ENCODE measurements around the gene MLPH.

The MLPH gene

GRCh38 chr2:237577956-237578870, 91.2 kb downstream of the MLPH start:
- H3K4me2 ChIP-seq (ENCODE audit: insufficient read depth, low read length, poor library complexity, severe bottlenecking), result no peak overlapping the region
- H3K36me3 ChIP-seq (replicated peaks in 1 of 2; ENCODE audit: control insufficient read depth in 2 of 2, insufficient read depth in 2 of 2, low read length in 2 of 2), result no peaks in the 10 kb centered on the region

DNA sequence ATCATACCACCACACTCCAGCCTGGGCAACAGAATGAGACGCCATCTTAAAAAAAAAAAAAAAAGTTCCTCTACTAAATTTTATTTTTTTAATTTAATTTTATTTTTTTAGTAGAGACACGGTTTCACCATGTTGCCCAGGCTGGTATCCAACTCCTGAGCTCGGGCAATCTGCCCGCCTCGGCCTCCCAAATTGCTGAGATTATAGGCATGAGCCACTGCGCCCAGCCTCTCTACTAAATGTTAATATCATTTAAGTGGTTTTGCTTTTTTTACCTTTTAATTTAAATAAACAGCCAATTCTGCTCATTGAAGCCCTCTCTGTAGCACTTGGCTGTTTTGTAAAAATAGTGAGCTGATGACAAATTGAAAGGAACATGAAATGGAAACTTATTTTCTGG, 94.3 kb downstream of the MLPH start:
- no peak overlapping the region for H2AFZ ChIP-seq (ENCODE audit: low read length)
- WGBS, 2 donors (ENCODE audit: extremely low coverage in 2 of 2, insufficient read length in 2 of 2, insufficient replicate concordance in 1 of 2), result no CpG with 5 or more reads among the region's 6 CpGs

More at GRCh38 chr2:237577956-237578870, 91.2 kb downstream of the MLPH start:
- no peak overlapping the region for H4K8ac ChIP-seq (ENCODE audit: low read depth, low read length)
- no peak overlapping the region for H3K27ac ChIP-seq (replicated peaks; ENCODE audit: low read length)
- peak overlapping the region; percentile 13 for H3K18ac ChIP-seq (ENCODE audit: low read length)
- H4K91ac ChIP-seq (ENCODE audit: low read depth, low read length, poor library complexity), result no peak overlapping the region
- H3K79me1 ChIP-seq (ENCODE audit: low read depth, low read length), result no peaks in the 10 kb centered on the region
- no peak overlapping the region for H3K9ac ChIP-seq (ENCODE audit: low read depth, low read length, poor library complexity)
- H3K14ac ChIP-seq (ENCODE audit: low read length), result no peak overlapping the region
- peaks cover 0 to 7% of the 10 kb centered on the region in 2 donors for H3K4me1 ChIP-seq (ENCODE audit: control insufficient read depth in 2 of 2, insufficient read depth in 1 of 2, low read depth in 1 of 2, low read length in 2 of 2)
- H2BK120ac ChIP-seq (ENCODE audit: low read depth, low read length), result no peak overlapping the region
- DNase-seq (ENCODE audit: low spot score), result no peak
- no peak overlapping the region for H2BK5ac ChIP-seq (ENCODE audit: low read length)
- H3K23ac ChIP-seq (ENCODE audit: low read depth, low read length, poor library complexity), result no peak overlapping the region
- H2BK15ac ChIP-seq (ENCODE audit: low read length), result no peak overlapping the region
- H2BK12ac ChIP-seq (ENCODE audit: low read length), result no peak overlapping the region
- no peaks in the 10 kb centered on the region for H3K9me3 ChIP-seq (replicated peaks in 1 of 2; ENCODE audit: control insufficient read depth in 2 of 2, insufficient read depth in 1 of 2, low read depth in 1 of 2, low read length in 2 of 2)
- no peak overlapping the region for H3K4me3 ChIP-seq (ENCODE audit: low read length in 2 of 2)
- peaks cover 0 to 21% (median 0%) of the 10 kb centered on the region in 3 experiments for H3K27me3 ChIP-seq (ENCODE audit: control insufficient read depth in 3 of 3, insufficient read depth in 3 of 3, low read depth in 1 of 3, low read length in 3 of 3)
- H2AFZ ChIP-seq (ENCODE audit: low read length), result no peak overlapping the region
- WGBS, 2 donors (ENCODE audit: extremely low coverage in 2 of 2, insufficient read length in 2 of 2, insufficient replicate concordance in 1 of 2), result no CpG with 5 or more reads among the region's 26 CpGs
- no peak overlapping the region for H2AK5ac ChIP-seq (ENCODE audit: low read depth, low read length)
- no peak overlapping the region for H3K4ac ChIP-seq (ENCODE audit: low read length)

DNA sequence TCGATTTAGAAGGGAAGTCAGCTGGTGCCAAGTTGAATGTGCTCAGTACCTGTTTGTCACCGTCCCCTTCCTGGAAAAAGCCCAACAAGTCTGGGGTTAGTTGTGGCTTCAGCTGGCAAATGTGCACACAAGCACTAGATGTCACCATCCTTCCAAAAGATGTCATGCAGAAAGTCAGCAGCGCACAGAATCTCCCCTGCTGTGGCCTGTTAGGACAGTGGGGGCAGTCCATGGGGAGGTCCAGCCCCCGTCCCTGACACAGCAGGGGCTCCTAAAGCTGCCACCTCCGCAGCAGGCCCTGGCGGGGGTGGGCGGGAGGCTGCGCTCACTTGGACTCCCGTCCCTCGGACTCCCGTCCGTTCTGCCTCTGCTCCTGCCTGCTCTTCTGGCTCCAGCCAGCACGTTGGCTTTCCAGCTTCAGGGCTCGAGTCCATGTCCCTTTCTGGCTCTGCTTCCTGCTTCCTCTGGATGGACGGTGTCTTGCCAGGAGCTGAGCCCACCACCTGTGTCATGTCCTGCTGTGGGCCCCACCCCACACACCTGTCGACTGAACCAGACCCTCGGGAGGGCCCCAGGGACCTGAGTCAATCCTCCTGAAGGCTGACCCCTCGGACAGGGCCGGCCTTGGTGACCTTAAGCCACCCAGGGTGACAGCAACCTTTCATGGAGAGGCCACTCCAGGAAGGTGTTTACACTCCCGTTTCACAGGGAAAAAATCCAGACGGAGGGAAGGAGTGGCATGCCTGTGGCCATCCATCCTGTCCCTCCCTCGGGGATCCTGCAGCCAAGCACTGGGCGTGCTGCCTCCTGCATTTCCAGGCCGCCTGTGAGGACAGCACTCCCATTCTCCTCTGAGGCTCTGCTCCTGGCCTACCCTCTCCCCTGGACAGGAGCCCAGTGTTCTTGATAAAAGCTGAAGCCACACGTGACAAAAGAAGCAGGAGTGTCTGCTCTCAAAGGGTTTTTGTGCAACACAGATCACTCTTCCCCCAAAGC, 95.0 kb downstream of the MLPH start:
- H2BK5ac ChIP-seq (ENCODE audit: low read length), result no peak overlapping the region
- H3K23ac ChIP-seq (ENCODE audit: low read depth, low read length, poor library complexity), result no peak overlapping the region
- H2AK5ac ChIP-seq (ENCODE audit: low read depth, low read length), result no peak overlapping the region
- H3K9ac ChIP-seq (ENCODE audit: low read depth, low read length, poor library complexity), result peak overlapping the region; percentile 57
- no peaks in the 10 kb centered on the region for H3K9me3 ChIP-seq (replicated peaks in 1 of 2; ENCODE audit: control insufficient read depth in 2 of 2, insufficient read depth in 1 of 2, low read depth in 1 of 2, low read length in 2 of 2)
- peak overlapping the region; percentile 88 for H3K18ac ChIP-seq (ENCODE audit: low read length)
- peaks cover 2% of the 10 kb centered on the region for H3K79me1 ChIP-seq (ENCODE audit: low read depth, low read length)
- H3K4me1 ChIP-seq (ENCODE audit: control insufficient read depth in 2 of 2, insufficient read depth in 1 of 2, low read depth in 1 of 2, low read length in 2 of 2), result peaks cover 0 to 7% of the 10 kb centered on the region in 2 donors
- no peak overlapping the region for H4K91ac ChIP-seq (ENCODE audit: low read depth, low read length, poor library complexity)
- no CpG with 5 or more reads among the region's 25 CpGs for WGBS, 2 donors (ENCODE audit: extremely low coverage in 2 of 2, insufficient read length in 2 of 2, insufficient replicate concordance in 1 of 2)
- no peaks in the 10 kb centered on the region for H3K36me3 ChIP-seq (replicated peaks in 1 of 2; ENCODE audit: control insufficient read depth in 2 of 2, insufficient read depth in 2 of 2, low read length in 2 of 2)
- no peak overlapping the region for H3K27ac ChIP-seq (replicated peaks; ENCODE audit: low read length)
- peak; percentile 35 for DNase-seq (ENCODE audit: low spot score)
- H2BK15ac ChIP-seq (ENCODE audit: low read length), result peak overlapping the region; percentile 34
- H3K4ac ChIP-seq (ENCODE audit: low read length), result no peak overlapping the region
- H2BK12ac ChIP-seq (ENCODE audit: low read length), result no peak overlapping the region
- no peak overlapping the region for H2BK120ac ChIP-seq (ENCODE audit: low read depth, low read length)
- H3K27me3 ChIP-seq (ENCODE audit: control insufficient read depth in 3 of 3, insufficient read depth in 3 of 3, low read depth in 1 of 3, low read length in 3 of 3), result peaks cover 0 to 13% (median 0%) of the 10 kb centered on the region in 3 experiments
- H4K8ac ChIP-seq (ENCODE audit: low read depth, low read length), result no peak overlapping the region
- no peak overlapping the region for H3K14ac ChIP-seq (ENCODE audit: low read length)
- peak overlapping the region in 1 of 2 donors; percentile 50 for H3K4me3 ChIP-seq (ENCODE audit: low read length in 2 of 2)
- peak overlapping the region; percentile 21 for H3K4me2 ChIP-seq (ENCODE audit: insufficient read depth, low read length, poor library complexity, severe bottlenecking)
- H2AFZ ChIP-seq (ENCODE audit: low read length), result peak overlapping the region; percentile 58

More for the DNA sequence above, 94.3 kb downstream of the MLPH start:
- no peak overlapping the region for H3K4me2 ChIP-seq (ENCODE audit: insufficient read depth, low read length, poor library complexity, severe bottlenecking)
- H2BK15ac ChIP-seq (ENCODE audit: low read length), result no peak overlapping the region
- H2AK5ac ChIP-seq (ENCODE audit: low read depth, low read length), result no peak overlapping the region
- no peak for DNase-seq (ENCODE audit: low spot score)
- H3K14ac ChIP-seq (ENCODE audit: low read length), result no peak overlapping the region
- H3K9ac ChIP-seq (ENCODE audit: low read depth, low read length, poor library complexity), result no peak overlapping the region
- H3K18ac ChIP-seq (ENCODE audit: low read length), result no peak overlapping the region
- H2BK12ac ChIP-seq (ENCODE audit: low read length), result no peak overlapping the region
- H3K4me3 ChIP-seq (ENCODE audit: low read length in 2 of 2), result no peak overlapping the region
- peaks cover 0 to 7% of the 10 kb centered on the region in 2 donors for H3K4me1 ChIP-seq (ENCODE audit: control insufficient read depth in 2 of 2, insufficient read depth in 1 of 2, low read depth in 1 of 2, low read length in 2 of 2)
- H3K23ac ChIP-seq (ENCODE audit: low read depth, low read length, poor library complexity), result no peak overlapping the region
- no peak overlapping the region for H2BK120ac ChIP-seq (ENCODE audit: low read depth, low read length)
- H3K27ac ChIP-seq (replicated peaks; ENCODE audit: low read length), result no peak overlapping the region
- H2BK5ac ChIP-seq (ENCODE audit: low read length), result no peak overlapping the region
- no peaks in the 10 kb centered on the region for H3K36me3 ChIP-seq (replicated peaks in 1 of 2; ENCODE audit: control insufficient read depth in 2 of 2, insufficient read depth in 2 of 2, low read length in 2 of 2)
- peaks cover 2% of the 10 kb centered on the region for H3K79me1 ChIP-seq (ENCODE audit: low read depth, low read length)
- H4K91ac ChIP-seq (ENCODE audit: low read depth, low read length, poor library complexity), result no peak overlapping the region
- H3K4ac ChIP-seq (ENCODE audit: low read length), result no peak overlapping the region
- no peaks in the 10 kb centered on the region for H3K9me3 ChIP-seq (replicated peaks in 1 of 2; ENCODE audit: control insufficient read depth in 2 of 2, insufficient read depth in 1 of 2, low read depth in 1 of 2, low read length in 2 of 2)
- peaks cover 0 to 14% (median 0%) of the 10 kb centered on the region in 3 experiments for H3K27me3 ChIP-seq (ENCODE audit: control insufficient read depth in 3 of 3, insufficient read depth in 3 of 3, low read depth in 1 of 3, low read length in 3 of 3)
- no peak overlapping the region for H4K8ac ChIP-seq (ENCODE audit: low read depth, low read length)
